B cell (primary cell): ENCODE measurements around the gene CBLIF.

Experiments
- CTCF ChIP-seq: fragments of 200-600 bp; IDR thresholded peaks from one replicate; pipeline ENCODE4 v1.8.0; 2022; ENCODE audit warnings: antibody characterized with exemption, mild to moderate bottlenecking
- EZH2 ChIP-seq: IDR thresholded peaks from 2 replicates; pipeline ENCODE4 v1.6.1; 2012; ENCODE audit warnings: borderline replicate concordance, low read depth, mild to moderate bottlenecking, moderate library complexity, low read length; ENCODE audit not compliant: insufficient read depth, poor library complexity, severe bottlenecking

GRCh38 chr11:59865031-59865430, 19.7 kb upstream of the CBLIF start:
- no peak for TF ChIP-seq CTCF
- TF ChIP-seq EZH2, result no peak
